Osteoblast (primary cell): Measurements from ENCODE around the gene TMEM109. TPM values are rescaled to one million over a fixed set of nuclear protein-coding genes. Genes with fewer than 3 reads are reported as not detected.

Source experiments
- DNase-seq: peaks from one replicate; pipeline ENCODE4 v3.0.0; 2011; ENCODE audit warnings: low spot score, mixed read lengths; ENCODE audit not compliant: insufficient read length; ENCODE audit errors: missing footprints
- H2AFZ ChIP-seq: 2 replicates; pipeline ENCODE4 v1.6.0; 2011; ENCODE audit warnings: mild to moderate bottlenecking, low read length
- H3K27ac ChIP-seq: 2 replicates; pipeline ENCODE4 v1.5.1; 2011; ENCODE audit warnings: mild to moderate bottlenecking, low read depth, low read length, moderate library complexity
- H3K27me3 ChIP-seq: 2 replicates; pipeline ENCODE4 v1.6.0; 2012; ENCODE audit warnings: mild to moderate bottlenecking, control low read depth, inconsistent platforms, low read length, moderate library complexity; ENCODE audit not compliant: insufficient read depth
- H3K36me3 ChIP-seq: 2 replicates; pipeline ENCODE4 v1.5.1; 2011; ENCODE audit warnings: mild to moderate bottlenecking, low read length, control low read depth, moderate library complexity; ENCODE audit not compliant: insufficient read depth
- H3K4me1 ChIP-seq: 2 replicates; pipeline ENCODE4 v1.5.1; 2011; ENCODE audit warnings: mild to moderate bottlenecking, low read length, control low read depth, moderate library complexity; ENCODE audit not compliant: insufficient read depth
- H3K4me2 ChIP-seq: 2 replicates; pipeline ENCODE4 v1.6.0; 2011; ENCODE audit warnings: mild to moderate bottlenecking, low read length; ENCODE audit not compliant: insufficient read depth
- H3K4me3 ChIP-seq: fragments of 200-600 bp; sonication (generic); 3 replicates; pipeline ENCODE4 v1.5.1; 2012; ENCODE audit warnings: mild to moderate bottlenecking, low read length, inconsistent platforms; ENCODE audit not compliant: insufficient read depth
- H3K79me2 ChIP-seq: 2 replicates; pipeline ENCODE4 v1.6.0; 2012; ENCODE audit warnings: mild to moderate bottlenecking, low read length, control low read depth, inconsistent platforms; ENCODE audit not compliant: insufficient read depth
- H3K9me3 ChIP-seq: 2 replicates; pipeline ENCODE4 v1.5.1; 2011; ENCODE audit warnings: low read depth, low read length, control low read depth
- H4K20me1 ChIP-seq: 2 replicates; pipeline ENCODE4 v1.6.0; 2012; ENCODE audit warnings: mild to moderate bottlenecking, low read length, control low read depth; ENCODE audit not compliant: insufficient read depth
- CTCF ChIP-seq: IDR thresholded peaks from 2 replicates; pipeline ENCODE4 v1.5.1; 2011; ENCODE audit warnings: mild to moderate bottlenecking, low read depth, low read length, moderate library complexity; ENCODE audit errors: extremely low read depth
- total RNA-seq: library from RNA; depleted of rRNA; stranded (reverse); fragments of >200 nt; gene quantifications from 2 replicates; pipeline ENCODE4 v1.2.3, GENCODE V29; 2012

TMEM109 gene
- total RNA-seq, 1 donor: 36.6 TPM

GRCh38 chr11:60890696-60891095 is 23.3 kb upstream of the TMEM109 start:
- Histone ChIP-seq H3K4me1 (no peaks in the 10 kb centered on the region), H3K4me3 (no peak overlapping the region), H3K4me2 (no peak overlapping the region), H3K27me3 (no peaks in the 10 kb centered on the region), H3K79me2 (no peaks in the 10 kb centered on the region), H3K9me3 (no peaks in the 10 kb centered on the region), H3K36me3 (peaks cover 33% of the 10 kb centered on the region), H2AFZ (no peak overlapping the region), H3K27ac (no peak overlapping the region), H4K20me1 (no peaks in the 10 kb centered on the region)
- no peak for DNase-seq
- TF ChIP-seq CTCF: no peak

- H3K27ac ChIP-seq: no peak overlapping the region
- TF ChIP-seq CTCF: no peak
- H2AFZ ChIP-seq: no peak overlapping the region
- no peaks in the 10 kb centered on the region for H3K79me2 ChIP-seq
- H3K4me1 ChIP-seq: no peaks in the 10 kb centered on the region
- no peaks in the 10 kb centered on the region for H4K20me1 ChIP-seq
- no peak for DNase-seq
- peaks cover 38% of the 10 kb centered on the region for H3K36me3 ChIP-seq
- no peak overlapping the region for H3K4me2 ChIP-seq
- H3K4me3 ChIP-seq: no peak overlapping the region
- no peaks in the 10 kb centered on the region for H3K9me3 ChIP-seq
- H3K27me3 ChIP-seq: no peaks in the 10 kb centered on the region
Observed at GRCh38 chr11:60891103-60891741, 22.7 kb upstream of the TMEM109 start.

GRCh38 chr11:60895687-60896086 is 18.3 kb upstream of the TMEM109 start:
- no peaks in the 10 kb centered on the region for H3K27me3 ChIP-seq

GRCh38 chr11:60897496-60897895 is 16.5 kb upstream of the TMEM109 start:
- H3K4me2 ChIP-seq: no peak overlapping the region
- no peak overlapping the region for H3K4me3 ChIP-seq
- peaks cover 76% of the 10 kb centered on the region for H3K36me3 ChIP-seq
- H3K4me1 ChIP-seq: no peaks in the 10 kb centered on the region
- no peak overlapping the region for H3K27ac ChIP-seq
- H3K9me3 ChIP-seq: no peaks in the 10 kb centered on the region
- no peak overlapping the region for H2AFZ ChIP-seq
- H3K27me3 ChIP-seq: no peaks in the 10 kb centered on the region
- no peak for TF ChIP-seq CTCF
- H3K79me2 ChIP-seq: peaks cover 8% of the 10 kb centered on the region
- DNase-seq: no peak
- peaks cover 8% of the 10 kb centered on the region for H4K20me1 ChIP-seq

More at GRCh38 chr11:60895687-60896086, 18.3 kb upstream of the TMEM109 start:
- Histone ChIP-seq H3K4me1 (no peaks in the 10 kb centered on the region), H3K9me3 (no peaks in the 10 kb centered on the region), H3K4me3 (no peak overlapping the region), H3K27ac (no peak overlapping the region), H3K79me2 (peaks cover 2% of the 10 kb centered on the region), H3K4me2 (no peak overlapping the region), H4K20me1 (peaks cover 8% of the 10 kb centered on the region), H2AFZ (no peak overlapping the region), H3K36me3 (peaks cover 71% of the 10 kb centered on the region)
- DNase-seq: no peak
- TF ChIP-seq CTCF: no peak
